Liver (tissue), 3 donors: ENCODE data around the gene EMD.

Experiments used
- ATF3 ChIP-seq: IDR thresholded peaks from 2 replicates; pipeline ENCODE4 v1.6.1; 2016; ENCODE audit warnings: antibody characterized with exemption
- CTCF ChIP-seq: fragments of 150-350 bp; IDR thresholded peaks from 2 replicates; pipeline ENCODE4 v1.5.1; 2017; ENCODE audit warnings: improper control_type of control experiment, low read depth, low read length; ENCODE audit not compliant: missing input control
- EGR1 ChIP-seq, 2 donors: IDR thresholded peaks; 2 replicates each; pipeline ENCODE4 v1.6.1; 2016 to 2018; ENCODE audit warnings: antibody characterized with exemption in 2 of 2, low read depth in 2 of 2
- FOXA1 ChIP-seq: IDR thresholded peaks from 2 replicates; pipeline ENCODE4 v1.6.1; 2016; ENCODE audit warnings: antibody characterized with exemption
- HNF4G ChIP-seq: IDR thresholded peaks from 2 replicates; pipeline ENCODE4 v1.6.1; 2016; ENCODE audit warnings: antibody characterized with exemption
- MAX ChIP-seq: IDR thresholded peaks from 2 replicates; pipeline ENCODE4 v1.6.1; 2016; ENCODE audit warnings: antibody characterized with exemption
- RAD21 ChIP-seq, 2 donors: IDR thresholded peaks; 2 replicates each; pipeline ENCODE4 v1.6.1; 2016; ENCODE audit warnings: antibody characterized with exemption in 2 of 2, mild to moderate bottlenecking in 2 of 2
- REST ChIP-seq: IDR thresholded peaks from 2 replicates; pipeline ENCODE4 v1.6.1; 2016; ENCODE audit warnings: antibody characterized with exemption, mild to moderate bottlenecking
- TAF1 ChIP-seq: conservative IDR thresholded peaks from 2 replicates; pipeline ENCODE4 v1.6.1; 2016; ENCODE audit warnings: antibody characterized with exemption, mild to moderate bottlenecking
- YY1 ChIP-seq: IDR thresholded peaks from 2 replicates; pipeline ENCODE4 v1.6.1; 2016; ENCODE audit warnings: antibody characterized with exemption, mild to moderate bottlenecking
- ZBTB33 ChIP-seq: IDR thresholded peaks from 2 replicates; pipeline ENCODE4 v1.6.1; 2016; ENCODE audit warnings: antibody characterized with exemption
- donor health status: healthy.
- donor health status: healthy.

- no peak for TF ChIP-seq CTCF
- no peak for TF ChIP-seq ZBTB33
- no peak for TF ChIP-seq YY1
- no peak for TF ChIP-seq RAD21 (IDR thresholded peaks at IDR 0.05)
- no peak for TF ChIP-seq TAF1
- no peak for TF ChIP-seq ATF3
- no peak for TF ChIP-seq FOXA1
- TF ChIP-seq MAX: no peak
- TF ChIP-seq HNF4G: no peak
- no peak for TF ChIP-seq EGR1 (IDR thresholded peaks at IDR 0.05; ENCODE audit: low read depth in 2 of 2)
- TF ChIP-seq REST: no peak
These were observed 40.1 kb downstream of the EMD start for GRCh38 chrX:154419189-154419588.
